ENCODE data around the gene PLB1.
"Not testable (repeated sequence)": the region's sequence is repeated elsewhere in the genome, so short reads cannot be mapped to it uniquely, and the experiment has no call there.

The PLB1 gene

DNA sequence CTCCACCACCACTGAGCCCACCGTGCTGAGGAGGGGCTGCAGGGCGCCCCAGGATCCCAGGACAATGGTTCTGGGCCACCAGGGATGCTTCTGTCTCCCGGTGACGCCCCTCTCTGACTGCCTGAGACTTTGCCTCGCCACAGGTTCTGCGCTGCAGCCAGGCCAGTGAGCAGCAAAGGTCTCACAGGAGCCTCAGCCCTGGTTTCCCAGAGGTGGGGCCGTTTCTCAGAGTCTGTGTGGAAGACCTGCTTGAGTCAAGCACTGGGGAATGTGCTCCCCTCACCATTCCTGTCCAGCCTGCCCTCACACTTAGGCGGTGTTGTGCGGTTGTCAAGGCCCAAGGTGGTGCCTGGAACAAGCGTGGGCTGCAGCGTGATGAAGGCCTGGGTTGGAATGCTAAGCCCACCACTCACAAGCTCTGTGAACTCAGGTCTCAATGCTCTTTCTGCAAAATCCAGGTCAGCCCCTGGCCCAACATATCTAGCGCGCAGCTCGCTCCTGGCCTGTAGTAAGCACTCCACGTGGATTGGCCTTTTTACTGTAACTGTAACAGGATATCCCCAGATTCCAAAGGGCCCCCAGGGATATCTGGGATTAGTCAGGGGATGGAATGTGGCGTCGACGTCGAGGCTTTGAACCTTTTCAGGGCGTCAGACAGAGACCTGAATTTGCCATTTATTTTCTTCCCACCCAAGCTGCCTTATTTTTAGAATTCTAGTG is 47.6 kb downstream of the PLB1 start:
- Mint-ChIP-seq H3K27ac (no peak overlapping the region), H3K27me3 (peaks cover 8% of the 10 kb centered on the region), H3K4me3 (no peak overlapping the region), H3K4me1 (ENCODE audit: low read depth) (peaks cover 6% of the 10 kb centered on the region), H3K36me3 (ENCODE audit: low read depth) (no peaks in the 10 kb centered on the region), H3K9me3 (no peaks in the 10 kb centered on the region)
- intact Hi-C loops (cut with micrococcal nuclease): no loop called here

DNA sequence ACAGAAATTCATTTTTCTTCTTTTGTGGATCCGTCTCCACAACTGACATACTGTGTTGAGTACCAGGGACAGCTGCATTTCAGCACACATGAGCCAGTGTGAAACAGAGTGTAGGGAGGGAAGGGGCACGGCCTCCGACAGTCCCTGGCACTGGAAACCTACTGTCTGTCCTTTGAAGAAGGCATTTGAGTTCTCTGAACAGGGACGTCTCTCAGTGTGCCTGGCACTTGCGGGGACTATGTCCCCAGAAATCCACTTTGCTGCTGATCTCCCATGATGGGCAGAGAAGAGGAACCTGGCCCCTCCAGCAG is 48.1 kb downstream of the PLB1 start:
- H3K4me3 Mint-ChIP-seq: no peak overlapping the region
- H3K9me3 Mint-ChIP-seq: no peaks in the 10 kb centered on the region
- no peak overlapping the region for H3K27ac Mint-ChIP-seq
- peaks cover 8% of the 10 kb centered on the region for H3K27me3 Mint-ChIP-seq
- no peaks in the 10 kb centered on the region for H3K36me3 Mint-ChIP-seq (ENCODE audit: low read depth)
- peaks cover 6% of the 10 kb centered on the region for H3K4me1 Mint-ChIP-seq (ENCODE audit: low read depth)
- intact Hi-C loops (cut with micrococcal nuclease): no loop called here

DNA sequence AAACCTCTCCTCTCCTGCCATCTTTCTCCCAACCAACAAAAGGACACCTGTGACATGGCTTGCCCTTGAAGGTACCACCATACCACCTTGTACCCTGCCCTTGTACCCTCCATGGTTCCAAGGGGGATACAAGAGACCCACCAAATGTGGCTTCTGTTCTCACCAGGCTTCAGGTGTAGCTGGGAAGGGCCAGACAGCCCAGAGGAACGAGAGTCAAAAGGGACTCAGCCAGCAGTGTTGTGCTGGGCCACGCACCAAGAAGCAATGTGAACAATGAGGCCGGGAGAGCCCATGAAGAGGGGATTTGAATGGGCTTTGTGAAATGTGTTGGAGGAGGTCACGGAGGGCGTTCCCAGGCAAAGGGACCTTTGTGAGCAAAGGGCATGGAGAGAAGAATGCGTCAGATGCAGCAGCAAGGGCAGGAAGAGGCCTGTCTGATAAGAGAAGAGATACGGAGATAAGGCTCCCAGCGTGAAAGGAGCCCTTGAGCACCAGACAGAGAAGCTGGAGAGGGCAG is 48.6 kb downstream of the PLB1 start:
- Mint-ChIP-seq H3K36me3 (ENCODE audit: low read depth) (no peaks in the 10 kb centered on the region), H3K27ac (no peak overlapping the region), H3K27me3 (peaks cover 8% of the 10 kb centered on the region), H3K9me3 (no peaks in the 10 kb centered on the region), H3K4me1 (ENCODE audit: low read depth) (peaks cover 6% of the 10 kb centered on the region), H3K4me3 (no peak overlapping the region)
- intact Hi-C loops (cut with micrococcal nuclease): no loop called here

DNA sequence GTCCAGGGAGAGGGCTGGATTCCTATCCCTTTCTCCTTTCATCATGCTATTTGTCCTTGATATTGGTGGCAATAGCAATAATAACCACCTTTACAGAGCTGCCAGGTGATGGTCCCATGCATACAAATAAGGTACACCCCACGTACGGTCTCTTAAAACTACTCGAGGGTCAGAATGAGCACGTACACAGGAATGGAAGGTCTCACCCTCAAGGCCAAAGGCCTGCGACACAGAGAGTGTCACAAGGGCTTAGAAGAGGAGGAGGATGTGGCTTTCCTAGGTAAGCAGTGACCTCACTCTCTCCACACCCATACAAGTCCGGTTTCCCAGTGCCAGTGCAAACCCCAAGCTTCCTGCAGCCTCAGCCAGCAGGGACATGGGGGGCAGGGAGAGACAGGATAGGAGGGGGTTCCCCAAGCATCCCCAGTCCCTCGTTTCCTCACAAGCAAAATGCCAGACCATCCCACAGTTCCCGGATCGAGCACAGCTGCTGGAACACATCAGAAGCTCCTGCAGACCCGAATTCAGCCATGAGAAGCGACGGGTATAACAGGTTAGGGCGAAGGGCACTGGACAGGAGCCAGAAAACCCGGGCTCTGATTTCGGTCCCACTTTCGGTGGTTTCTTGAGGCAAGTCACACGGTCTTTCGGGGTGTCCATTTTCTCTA is 49.2 kb downstream of the PLB1 start:
- no peak overlapping the region for H3K27ac Mint-ChIP-seq
- no peaks in the 10 kb centered on the region for H3K9me3 Mint-ChIP-seq
- H3K36me3 Mint-ChIP-seq (ENCODE audit: low read depth): no peaks in the 10 kb centered on the region
- intact Hi-C loops (cut with micrococcal nuclease): no loop called here
- peaks cover 8% of the 10 kb centered on the region for H3K27me3 Mint-ChIP-seq
- H3K4me1 Mint-ChIP-seq (ENCODE audit: low read depth): peaks cover 6% of the 10 kb centered on the region
- no peak overlapping the region for H3K4me3 Mint-ChIP-seq

DNA sequence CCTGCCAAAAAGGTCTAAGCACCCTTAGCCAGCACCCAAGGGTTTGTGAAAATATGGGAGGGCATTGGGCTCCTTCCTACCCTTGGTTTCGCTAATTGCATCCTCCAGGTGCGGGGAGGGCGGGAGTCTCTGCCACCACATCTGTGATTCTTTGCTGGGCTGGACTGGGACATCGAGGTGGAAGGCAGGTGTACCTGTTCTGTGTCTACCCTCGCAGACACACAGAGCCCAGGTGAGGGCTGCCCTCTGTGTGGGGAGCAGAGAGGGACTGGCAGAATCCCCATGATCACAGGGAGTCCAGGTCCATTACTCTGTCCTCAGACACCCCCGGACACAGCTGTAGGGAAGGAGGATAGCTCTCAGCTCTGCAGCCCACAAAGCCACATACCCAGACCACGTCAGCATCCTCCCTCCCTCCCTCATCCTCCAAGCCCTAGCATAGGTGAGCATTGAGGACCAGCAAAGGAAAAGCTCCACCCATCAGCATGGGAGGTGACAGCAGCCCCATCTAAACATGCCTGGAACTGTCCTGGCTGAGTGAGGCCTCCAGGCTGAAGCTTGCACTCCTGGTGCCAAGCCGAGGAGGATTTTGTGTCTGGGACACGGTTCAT is 49.8 kb downstream of the PLB1 start:
- intact Hi-C loops (cut with micrococcal nuclease): no loop called here
- Mint-ChIP-seq H3K36me3 (ENCODE audit: low read depth) (no peaks in the 10 kb centered on the region), H3K9me3 (no peaks in the 10 kb centered on the region), H3K27me3 (peaks cover 6% of the 10 kb centered on the region), H3K27ac (no peak overlapping the region), H3K4me3 (no peak overlapping the region), H3K4me1 (ENCODE audit: low read depth) (peaks cover 6% of the 10 kb centered on the region)

DNA sequence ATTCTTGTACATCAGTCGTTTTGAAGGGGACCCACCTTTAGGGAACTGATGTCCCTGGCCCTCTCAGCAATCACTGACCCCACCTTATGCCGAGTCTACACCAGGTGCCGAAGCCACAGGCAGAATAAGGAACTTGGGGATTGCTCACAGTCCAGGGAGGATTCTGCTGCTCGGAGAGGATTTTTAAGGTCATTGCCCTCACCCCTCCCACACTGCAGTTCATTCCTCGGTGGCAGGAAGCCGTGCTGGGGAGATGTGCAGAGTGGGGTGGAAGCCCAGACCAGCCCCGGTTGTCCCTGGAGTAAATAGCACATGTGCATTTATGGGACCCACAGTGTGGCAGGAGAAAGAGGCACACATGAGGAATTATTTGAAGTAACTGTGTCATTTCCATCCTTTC is 50.4 kb downstream of the PLB1 start:
- peaks cover 6% of the 10 kb centered on the region for H3K4me1 Mint-ChIP-seq (ENCODE audit: low read depth)
- peaks cover 6% of the 10 kb centered on the region for H3K27me3 Mint-ChIP-seq
- H3K36me3 Mint-ChIP-seq (ENCODE audit: low read depth): no peaks in the 10 kb centered on the region
- H3K27ac Mint-ChIP-seq: no peak overlapping the region
- no peaks in the 10 kb centered on the region for H3K9me3 Mint-ChIP-seq
- intact Hi-C loops (cut with micrococcal nuclease): no loop called here
- H3K4me3 Mint-ChIP-seq: no peak overlapping the region

DNA sequence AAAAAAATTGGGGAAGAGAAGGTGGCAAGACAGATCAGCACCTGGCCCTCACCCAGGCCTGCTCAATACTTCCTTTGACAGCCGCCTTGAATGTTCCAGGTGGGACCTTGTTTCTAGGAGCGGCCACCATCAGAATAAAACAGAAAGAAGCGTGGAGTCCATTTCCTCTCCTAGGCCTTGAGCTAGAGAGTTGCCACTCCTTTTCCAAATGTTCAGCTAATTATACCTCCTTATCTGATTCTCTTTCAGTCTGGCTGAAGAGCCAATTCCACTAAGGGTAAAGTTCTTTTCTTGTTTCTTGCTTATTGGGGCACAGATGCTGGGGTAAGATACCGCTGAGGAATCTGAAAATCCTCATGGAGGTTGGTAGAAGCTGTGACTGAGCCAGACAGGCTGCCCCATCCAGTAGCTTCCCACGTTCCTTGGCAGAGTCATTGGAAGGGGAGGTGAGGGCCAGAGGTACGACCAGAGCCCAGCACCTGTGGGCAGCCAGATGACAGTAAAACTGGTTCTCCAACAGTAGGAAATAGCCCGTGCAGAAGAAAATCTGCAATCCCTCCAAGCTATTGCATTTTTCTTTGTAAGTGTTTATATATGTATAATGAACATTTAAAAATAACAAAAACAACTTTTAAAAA is 51.5 kb downstream of the PLB1 start:
- intact Hi-C loops (cut with micrococcal nuclease): no loop called here
- Mint-ChIP-seq H3K9me3 (no peaks in the 10 kb centered on the region), H3K36me3 (ENCODE audit: low read depth) (no peaks in the 10 kb centered on the region), H3K27ac (no peak overlapping the region), H3K4me1 (ENCODE audit: low read depth) (peaks cover 12% of the 10 kb centered on the region), H3K27me3 (peaks cover 6% of the 10 kb centered on the region), H3K4me3 (no peak overlapping the region)

DNA sequence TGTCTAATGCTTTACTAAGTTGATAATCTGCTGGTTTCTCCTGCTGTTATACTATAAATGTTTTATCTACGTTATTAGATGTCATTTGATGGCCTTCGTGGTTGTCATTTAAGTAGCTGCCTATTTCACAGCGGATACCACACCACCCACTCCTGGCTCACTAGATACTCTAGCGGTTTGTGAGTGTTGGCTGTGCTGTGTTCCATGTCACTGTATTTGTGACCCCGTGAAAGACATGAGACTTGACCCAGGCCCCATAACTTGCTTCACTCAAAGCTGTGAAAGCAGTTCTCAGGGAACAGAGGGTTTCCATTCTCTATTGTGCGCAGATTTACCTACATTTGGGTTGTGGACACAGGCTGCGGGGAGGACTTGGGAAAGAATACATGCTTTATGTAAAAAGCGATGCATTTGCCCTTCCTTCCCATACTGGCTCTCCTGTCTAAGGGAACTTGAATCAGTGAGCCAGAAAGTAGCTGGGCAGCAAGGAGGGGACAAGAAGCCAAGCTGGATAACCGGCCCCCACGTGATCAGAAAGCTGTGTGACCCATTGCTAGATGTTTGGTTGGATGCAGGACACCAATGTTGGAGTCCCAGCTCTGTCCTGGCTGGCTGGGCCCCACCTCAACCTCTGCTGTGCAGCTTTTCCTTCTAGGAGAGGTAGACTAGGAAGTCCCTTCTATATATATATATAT is 52.2 kb downstream of the PLB1 start:
- H3K36me3 Mint-ChIP-seq (ENCODE audit: low read depth): no peaks in the 10 kb centered on the region
- no peaks in the 10 kb centered on the region for H3K9me3 Mint-ChIP-seq
- no peak overlapping the region for H3K27ac Mint-ChIP-seq
- no peak overlapping the region for H3K4me3 Mint-ChIP-seq
- H3K4me1 Mint-ChIP-seq (ENCODE audit: low read depth): peaks cover 12% of the 10 kb centered on the region
- H3K27me3 Mint-ChIP-seq: peaks cover 6% of the 10 kb centered on the region
- intact Hi-C loops (cut with micrococcal nuclease): no loop called here

DNA sequence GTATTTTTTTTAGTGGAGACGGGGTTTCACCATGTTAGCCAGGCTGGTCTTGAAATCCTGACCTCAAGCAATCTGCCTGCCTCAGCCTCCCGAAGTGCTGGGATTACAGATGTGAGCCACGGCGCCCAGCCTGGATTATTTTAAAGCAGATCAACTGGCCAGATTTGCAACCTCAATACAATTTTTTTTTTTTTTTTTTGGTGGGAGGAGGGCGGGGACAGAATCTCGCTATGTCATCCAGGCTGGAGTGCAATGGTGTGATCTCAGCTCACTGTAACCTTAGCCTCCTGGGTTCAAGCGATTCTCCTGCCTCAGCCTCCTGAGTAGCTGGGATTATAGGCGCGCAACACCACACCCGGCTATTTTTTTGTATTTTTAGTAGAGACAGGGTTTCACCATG is 54.5 kb downstream of the PLB1 start:
- H3K27ac Mint-ChIP-seq; H3K9me3 Mint-ChIP-seq; H3K36me3 Mint-ChIP-seq (ENCODE audit: low read depth); H3K27me3 Mint-ChIP-seq; H3K4me3 Mint-ChIP-seq; intact Hi-C loops (cut with micrococcal nuclease): not testable (repeated sequence)
- peaks cover 12% of the 10 kb centered on the region for H3K4me1 Mint-ChIP-seq (ENCODE audit: low read depth)

DNA sequence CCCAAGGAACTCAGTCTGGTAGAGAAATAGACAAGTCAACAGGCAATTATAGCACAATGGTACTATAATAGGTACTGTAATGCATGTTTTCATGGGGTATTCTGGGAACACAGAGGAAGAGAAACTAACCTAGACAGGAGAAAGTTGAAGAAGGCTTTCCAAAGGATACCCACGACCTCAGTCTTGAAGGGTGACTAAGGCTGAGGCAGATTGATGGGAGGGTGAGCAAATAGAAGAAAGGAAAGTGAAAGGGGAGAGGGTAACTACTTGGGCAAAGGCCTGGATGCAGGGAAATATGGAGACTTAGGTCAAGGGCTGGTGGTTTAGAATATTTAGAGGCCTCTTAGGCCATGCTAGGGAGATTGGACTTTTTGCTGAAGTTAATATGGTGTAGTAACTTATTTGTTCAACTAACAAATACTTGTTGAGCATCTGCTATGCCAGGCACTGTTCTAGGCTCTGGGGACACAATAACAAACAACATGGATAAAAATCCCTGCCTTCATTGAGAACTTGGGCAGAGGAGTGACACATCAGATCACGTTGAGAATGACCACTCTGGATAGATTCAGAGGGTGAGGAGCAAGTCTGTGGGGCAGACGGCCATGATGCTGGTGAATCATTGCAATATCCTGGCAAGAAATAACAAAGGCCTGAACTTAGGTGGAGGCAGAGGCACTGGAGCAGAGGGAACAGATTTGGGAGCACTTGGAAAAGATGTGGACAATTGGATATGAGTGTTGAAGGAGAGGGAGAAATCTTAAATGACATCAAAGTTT is 56.4 kb downstream of the PLB1 start:
- no peak overlapping the region for H3K4me3 Mint-ChIP-seq
- H3K27me3 Mint-ChIP-seq: no peaks in the 10 kb centered on the region
- H3K4me1 Mint-ChIP-seq (ENCODE audit: low read depth): peaks cover 5% of the 10 kb centered on the region
- H3K9me3 Mint-ChIP-seq: no peaks in the 10 kb centered on the region
- intact Hi-C loops (cut with micrococcal nuclease): no loop called here
- H3K36me3 Mint-ChIP-seq (ENCODE audit: low read depth): no peaks in the 10 kb centered on the region
- no peak overlapping the region for H3K27ac Mint-ChIP-seq

DNA sequence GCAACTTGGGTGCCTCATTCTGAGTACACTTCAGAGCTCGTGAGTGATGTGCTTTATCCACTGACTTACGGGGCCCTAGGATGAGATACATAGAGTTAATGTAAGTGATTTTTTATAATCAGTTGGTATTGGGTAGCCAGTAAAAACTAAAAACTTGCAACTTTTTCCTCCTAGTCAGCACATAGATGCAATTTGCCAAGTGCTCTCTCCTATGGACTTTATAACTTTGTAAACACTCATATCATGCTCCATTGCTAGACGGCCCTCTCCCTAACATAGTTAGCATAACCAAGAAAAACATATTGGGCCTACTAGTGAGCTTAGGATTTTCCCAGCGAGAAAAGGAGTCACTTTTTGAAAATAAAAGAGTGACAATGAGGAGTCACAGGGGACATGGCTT is 60.4 kb downstream of the PLB1 start:
- Mint-ChIP-seq H3K27ac (no peak overlapping the region), H3K36me3 (ENCODE audit: low read depth) (no peaks in the 10 kb centered on the region), H3K9me3 (no peaks in the 10 kb centered on the region), H3K4me1 (ENCODE audit: low read depth) (peaks cover 5% of the 10 kb centered on the region), H3K27me3 (no peaks in the 10 kb centered on the region), H3K4me3 (no peak overlapping the region)
- intact Hi-C loops (cut with micrococcal nuclease): no loop called here

DNA sequence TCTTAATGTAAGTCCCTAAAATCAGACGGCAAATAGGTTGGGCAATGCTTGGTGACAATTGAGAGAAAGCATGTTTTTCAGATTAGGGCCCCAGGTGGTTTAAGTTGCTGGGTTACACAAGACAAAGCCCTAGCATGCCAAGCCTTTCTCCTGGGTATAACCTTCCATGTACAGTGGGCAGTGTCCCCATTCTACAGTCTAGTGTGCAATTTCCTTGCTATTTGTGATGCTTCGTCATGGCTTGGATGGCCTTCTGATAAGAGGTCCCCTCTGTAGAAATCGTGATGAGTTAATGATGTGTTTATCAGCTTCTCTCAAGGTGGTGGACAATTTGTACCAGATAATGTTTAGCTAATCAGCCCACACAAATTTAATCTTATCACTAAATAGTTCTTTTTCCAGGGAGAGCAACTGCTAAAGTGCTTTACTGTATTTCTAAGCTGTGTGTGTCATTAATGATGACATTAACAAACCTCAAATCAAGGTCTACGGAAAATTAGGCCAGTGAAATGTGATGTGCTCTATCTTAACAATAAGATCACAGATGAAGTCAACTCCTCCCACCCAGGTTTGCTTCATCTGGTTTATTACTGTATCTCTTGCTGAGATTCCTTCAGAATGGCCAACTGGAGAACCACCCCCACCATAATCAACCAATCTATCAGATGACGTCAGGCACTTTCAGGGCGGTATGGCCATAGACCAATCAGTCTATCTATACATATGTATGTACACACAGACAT is 61.7 kb downstream of the PLB1 start:
- H3K27me3 Mint-ChIP-seq: no peaks in the 10 kb centered on the region
- intact Hi-C loops (cut with micrococcal nuclease): no loop called here
- H3K27ac Mint-ChIP-seq: no peak overlapping the region
- H3K9me3 Mint-ChIP-seq: no peaks in the 10 kb centered on the region
- H3K4me1 Mint-ChIP-seq (ENCODE audit: low read depth): no peaks in the 10 kb centered on the region
- H3K36me3 Mint-ChIP-seq (ENCODE audit: low read depth): no peaks in the 10 kb centered on the region
- no peak overlapping the region for H3K4me3 Mint-ChIP-seq

Data from dendritic cell treated with granulocyte-macrophage colony-stimulating factor and Interleukin-4, amounts not matched to agents 40 ng/mL and 50 ng/mL, for 4 days (primary cell).